Activated CD4-positive, alpha-beta T cell treated with anti-CD3 and anti-CD28 coated beads, Interleukin-2, Interleukin-4, amounts not matched to agents 100 ng/mL and 50 ng/mL, durations not matched to agents 16 hours and 8 hours (primary cell): Measurements from ENCODE around the gene PCSK5.
"Not testable (repeated sequence)": the region's sequence is repeated elsewhere in the genome, so short reads cannot be mapped to it uniquely, and the experiment has no call there.

Experiments
- DNase-seq: peaks from one replicate; pipeline ENCODE4 v3.0.0-alpha.2; 2020; ENCODE audit warnings: low spot score

The PCSK5 gene

GRCh38 chr9:76358628-76359280, 468.3 kb downstream of the PCSK5 start:
- DNase-seq: no peak

- DNase-seq: no peak
Observed at GRCh38 chr9:76359365-76359764, 468.9 kb downstream of the PCSK5 start.

GRCh38 chr9:76359766-76360165, 469.3 kb downstream of the PCSK5 start:
- DNase-seq: no peak

- DNase-seq: not testable (repeated sequence)
Observed at GRCh38 chr9:76362332-76363031, 472.0 kb downstream of the PCSK5 start.

GRCh38 chr9:76363032-76363395, 472.5 kb downstream of the PCSK5 start:
- no peak for DNase-seq

GRCh38 chr9:76365028-76365427, 474.6 kb downstream of the PCSK5 start:
- DNase-seq: no peak

GRCh38 chr9:76366275-76366674, 475.8 kb downstream of the PCSK5 start:
- no peak for DNase-seq

- no peak for DNase-seq
Observed at GRCh38 chr9:76369583-76369982, 479.1 kb downstream of the PCSK5 start.

GRCh38 chr9:76370396-76371023, 480.0 kb downstream of the PCSK5 start:
- DNase-seq: no peak

- DNase-seq: no peak
Observed at GRCh38 chr9:76371901-76372300, 481.4 kb downstream of the PCSK5 start.

GRCh38 chr9:76372336-76372735, 481.9 kb downstream of the PCSK5 start:
- no peak for DNase-seq

- DNase-seq: no peak
Observed at GRCh38 chr9:76373173-76373783, 482.8 kb downstream of the PCSK5 start.

GRCh38 chr9:76373784-76374474, 483.5 kb downstream of the PCSK5 start:
- DNase-seq: no peak

- no peak for DNase-seq
Observed at GRCh38 chr9:76374783-76375559, 484.5 kb downstream of the PCSK5 start.

GRCh38 chr9:76377791-76378190, 487.3 kb downstream of the PCSK5 start:
- DNase-seq: no peak

- DNase-seq: no peak
Observed at GRCh38 chr9:76378367-76379073, 488.0 kb downstream of the PCSK5 start.

- DNase-seq: no peak
Observed at GRCh38 chr9:76379494-76379893, 489.0 kb downstream of the PCSK5 start.

GRCh38 chr9:76390656-76391055, 500.2 kb downstream of the PCSK5 start:
- no peak for DNase-seq

- peak; percentile 83 for DNase-seq
Observed at GRCh38 chr9:76394195-76394959, 503.9 kb downstream of the PCSK5 start, which contains the start of gene RFK. Gene RFK, minus strand, starts transcription at chr9:76394426. Its CDS starts 255 bp downstream, at chr9:76394171.

- peak; percentile 39 for DNase-seq
Observed at GRCh38 chr9:76394960-76395252, 504.4 kb downstream of the PCSK5 start.
